ENCODE measurements around the gene GAL.

Gene GAL

DNA sequence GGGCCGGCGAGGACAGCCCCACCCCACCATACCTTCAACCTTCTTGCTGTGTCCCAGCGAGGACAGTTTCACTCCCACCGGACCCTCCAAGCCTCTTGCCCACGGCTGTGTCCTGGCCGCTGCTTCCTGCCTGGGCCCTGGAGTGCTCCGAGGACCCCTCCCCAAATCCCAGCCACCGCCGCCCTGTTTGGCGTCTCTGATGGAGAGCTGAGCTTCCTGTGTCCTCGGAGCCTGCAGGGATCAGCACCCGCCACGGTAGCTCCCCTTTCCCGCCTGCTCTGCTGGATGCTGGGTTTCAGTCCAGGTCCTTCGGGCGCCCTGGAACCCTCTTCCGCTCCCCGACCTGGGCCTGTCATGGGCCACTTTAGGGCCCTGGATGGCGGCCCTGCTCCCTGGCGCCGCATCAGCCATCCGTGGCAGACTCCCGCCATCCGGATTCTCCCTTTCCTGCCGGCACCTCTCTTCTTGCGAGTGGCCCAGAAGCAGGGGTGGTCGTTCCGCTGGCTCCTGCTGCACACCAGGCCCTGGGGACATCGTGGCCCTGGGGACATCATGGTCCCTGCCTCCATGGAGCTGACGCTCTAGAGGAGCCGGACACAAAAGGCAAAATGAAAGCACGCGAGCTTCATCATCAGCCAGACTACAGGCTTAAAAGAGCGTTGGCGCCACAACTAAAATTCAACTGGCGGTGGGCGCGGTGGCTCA is 34.3 kb upstream of the GAL start:
- Histone ChIP-seq H3K79me2 (ENCODE audit: insufficient read depth, low read length) (no peaks in the 10 kb centered on the region), H3K9me3 (ENCODE audit: insufficient read depth, low read depth, low read length) (peaks cover 20% of the 10 kb centered on the region; the same call in 1 of the 2 replicates), H3F3A (ENCODE audit: low read depth) (no peaks in the 10 kb centered on the region), H3K27me3 (ENCODE audit: insufficient read depth, low read length, poor library complexity, severe bottlenecking) (no peaks in the 10 kb centered on the region), H3K9me2 (replicated peaks; ENCODE audit: low read depth, low read length) (no peaks in the 10 kb centered on the region), H4K20me1 (ENCODE audit: insufficient read depth, low read length, poor library complexity, severe bottlenecking) (no peaks in the 10 kb centered on the region), H3K9ac (ENCODE audit: low read depth, low read length, poor library complexity, severe bottlenecking) (no peak overlapping the region), H3K36me3 (ENCODE audit: insufficient read depth, low read length) (no peaks in the 10 kb centered on the region), H2AFZ (ENCODE audit: low read length) (no peak overlapping the region), H3K4me1 (ENCODE audit: insufficient read depth, low read length, poor library complexity, severe bottlenecking) (no peaks in the 10 kb centered on the region), H3K4me2 (ENCODE audit: low read depth, low read length, poor library complexity, severe bottlenecking) (no peak overlapping the region), H3K4me3 (ENCODE audit: low read length, poor library complexity, severe bottlenecking) (no peak overlapping the region)
- TF ChIP-seq EZH2phosphoT487 (IDR thresholded peaks at IDR 0.05; ENCODE audit: borderline replicate concordance) = no peak
- TF ChIP-seq, protein P1, sequence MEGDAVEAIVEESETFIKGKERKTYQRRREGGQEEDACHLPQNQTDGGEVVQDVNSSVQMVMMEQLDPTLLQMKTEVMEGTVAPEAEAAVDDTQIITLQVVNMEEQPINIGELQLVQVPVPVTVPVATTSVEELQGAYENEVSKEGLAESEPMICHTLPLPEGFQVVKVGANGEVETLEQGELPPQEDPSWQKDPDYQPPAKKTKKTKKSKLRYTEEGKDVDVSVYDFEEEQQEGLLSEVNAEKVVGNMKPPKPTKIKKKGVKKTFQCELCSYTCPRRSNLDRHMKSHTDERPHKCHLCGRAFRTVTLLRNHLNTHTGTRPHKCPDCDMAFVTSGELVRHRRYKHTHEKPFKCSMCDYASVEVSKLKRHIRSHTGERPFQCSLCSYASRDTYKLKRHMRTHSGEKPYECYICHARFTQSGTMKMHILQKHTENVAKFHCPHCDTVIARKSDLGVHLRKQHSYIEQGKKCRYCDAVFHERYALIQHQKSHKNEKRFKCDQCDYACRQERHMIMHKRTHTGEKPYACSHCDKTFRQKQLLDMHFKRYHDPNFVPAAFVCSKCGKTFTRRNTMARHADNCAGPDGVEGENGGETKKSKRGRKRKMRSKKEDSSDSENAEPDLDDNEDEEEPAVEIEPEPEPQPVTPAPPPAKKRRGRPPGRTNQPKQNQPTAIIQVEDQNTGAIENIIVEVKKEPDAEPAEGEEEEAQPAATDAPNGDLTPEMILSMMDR (conservative IDR thresholded peaks at IDR 0.05; ENCODE audit: low read length) = no peak

DNA sequence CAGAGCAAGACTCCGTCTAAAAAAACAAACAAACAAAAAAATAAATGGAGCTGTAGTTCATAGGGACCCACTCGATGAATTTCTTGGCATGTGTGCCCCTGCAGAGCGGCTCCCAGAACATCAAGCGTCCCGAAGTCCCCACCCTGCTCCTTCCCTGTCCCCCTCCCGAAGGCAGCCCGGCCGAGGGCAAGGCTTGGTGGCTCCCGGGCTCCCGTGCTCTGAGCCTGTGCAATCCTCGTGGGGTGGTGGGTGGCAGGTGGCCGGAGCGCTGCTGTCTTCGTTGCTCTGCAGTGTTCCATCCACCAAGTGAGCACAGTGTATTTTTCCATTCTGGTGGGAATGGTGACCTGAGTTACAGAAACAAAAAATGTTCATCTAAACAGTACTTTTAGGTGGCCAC is 33.5 kb upstream of the GAL start:
- H3K36me3 ChIP-seq (ENCODE audit: insufficient read depth, low read length) = no peaks in the 10 kb centered on the region
- H3K4me1 ChIP-seq (ENCODE audit: insufficient read depth, low read length, poor library complexity, severe bottlenecking) = no peaks in the 10 kb centered on the region
- H3K4me2 ChIP-seq (ENCODE audit: low read depth, low read length, poor library complexity, severe bottlenecking) = no peak overlapping the region
- no peak overlapping the region for H3K9ac ChIP-seq (ENCODE audit: low read depth, low read length, poor library complexity, severe bottlenecking)
- no peak overlapping the region for H3K4me3 ChIP-seq (ENCODE audit: low read length, poor library complexity, severe bottlenecking)
- no peaks in the 10 kb centered on the region for H3K79me2 ChIP-seq (ENCODE audit: insufficient read depth, low read length)
- H4K20me1 ChIP-seq (ENCODE audit: insufficient read depth, low read length, poor library complexity, severe bottlenecking) = no peaks in the 10 kb centered on the region
- no peaks in the 10 kb centered on the region for H3F3A ChIP-seq (ENCODE audit: low read depth)
- no peak overlapping the region for H2AFZ ChIP-seq (ENCODE audit: low read length)
- no peaks in the 10 kb centered on the region for H3K9me2 ChIP-seq (replicated peaks; ENCODE audit: low read depth, low read length)
- H3K9me3 ChIP-seq (ENCODE audit: insufficient read depth, low read depth, low read length) = peaks cover 17% of the 10 kb centered on the region; the same call in 1 of the 2 replicates
- H3K27me3 ChIP-seq (ENCODE audit: insufficient read depth, low read length, poor library complexity, severe bottlenecking) = no peaks in the 10 kb centered on the region
- TF ChIP-seq, protein P1 (conservative IDR thresholded peaks at IDR 0.05; ENCODE audit: low read length) = no peak
- no peak for TF ChIP-seq EZH2phosphoT487 (IDR thresholded peaks at IDR 0.05; ENCODE audit: borderline replicate concordance)

DNA sequence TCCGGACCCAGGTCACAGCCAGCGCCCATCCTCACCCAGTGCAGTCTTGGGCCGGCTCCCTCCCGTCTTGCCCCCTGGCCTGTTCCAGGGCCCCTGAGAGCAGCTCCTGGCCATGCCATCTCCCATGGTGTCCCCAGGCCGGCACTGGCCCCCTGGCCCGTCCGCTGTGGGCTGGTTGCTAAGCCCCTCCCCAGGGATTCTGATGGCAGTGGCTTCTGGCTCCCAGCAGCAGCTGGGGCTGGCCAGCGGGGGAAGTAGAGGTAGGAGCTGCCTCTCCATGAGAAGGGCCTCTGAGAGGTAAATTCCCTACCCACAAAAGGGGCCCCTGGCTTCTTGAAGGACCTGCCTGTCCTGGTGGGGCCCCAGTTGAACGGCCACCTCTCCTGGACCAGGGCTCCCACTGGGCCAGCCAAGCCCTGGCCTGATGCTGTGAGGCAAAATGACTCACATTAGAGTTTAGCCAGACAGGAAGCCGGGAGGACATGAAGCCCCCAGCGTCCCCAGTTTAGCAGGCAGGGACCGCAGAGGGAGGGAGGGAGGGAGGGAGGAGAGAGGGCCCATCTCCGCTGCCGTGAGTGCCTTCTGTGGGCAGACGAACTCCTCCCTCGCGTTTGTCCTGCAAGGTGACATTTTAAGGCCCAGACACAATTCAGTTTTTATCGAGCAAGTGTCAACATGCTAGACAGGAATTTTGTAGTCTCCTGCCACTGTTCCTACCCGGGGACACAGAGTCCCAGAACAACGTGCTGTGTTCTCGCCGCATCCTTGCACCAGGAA is 32.9 kb upstream of the GAL start:
- Histone ChIP-seq H3K9ac (ENCODE audit: low read depth, low read length, poor library complexity, severe bottlenecking) (no peak overlapping the region), H3K4me1 (ENCODE audit: insufficient read depth, low read length, poor library complexity, severe bottlenecking) (no peaks in the 10 kb centered on the region), H3K4me3 (ENCODE audit: low read length, poor library complexity, severe bottlenecking) (no peak overlapping the region), H3K4me2 (ENCODE audit: low read depth, low read length, poor library complexity, severe bottlenecking) (no peak overlapping the region), H3F3A (ENCODE audit: low read depth) (no peaks in the 10 kb centered on the region), H3K36me3 (ENCODE audit: insufficient read depth, low read length) (no peaks in the 10 kb centered on the region), H3K9me2 (replicated peaks; ENCODE audit: low read depth, low read length) (no peaks in the 10 kb centered on the region), H3K79me2 (ENCODE audit: insufficient read depth, low read length) (no peaks in the 10 kb centered on the region), H2AFZ (ENCODE audit: low read length) (no peak overlapping the region), H4K20me1 (ENCODE audit: insufficient read depth, low read length, poor library complexity, severe bottlenecking) (no peaks in the 10 kb centered on the region), H3K9me3 (ENCODE audit: insufficient read depth, low read depth, low read length) (peaks cover 11% of the 10 kb centered on the region; the same call in 1 of the 2 replicates), H3K27me3 (ENCODE audit: insufficient read depth, low read length, poor library complexity, severe bottlenecking) (no peaks in the 10 kb centered on the region)
- TF ChIP-seq, protein P1 (conservative IDR thresholded peaks at IDR 0.05; ENCODE audit: low read length) = no peak
- TF ChIP-seq EZH2phosphoT487 (IDR thresholded peaks at IDR 0.05; ENCODE audit: borderline replicate concordance) = no peak
